Uterus (tissue), 4 donors: Measurements from ENCODE around the gene CCR7. TPM values are rescaled to one million over a fixed set of nuclear protein-coding genes. Genes with fewer than 3 reads are reported as not detected.

Experiments used
- DNase-seq, 2 donors: peaks; one replicate each; pipeline ENCODE4 v3.0.0-alpha.2; 2019 to 2020
- H3K27ac ChIP-seq, 2 donors: fragments of 200-600 bp; sonication (generic); 1 replicate in 1 of 2; 2 replicates in 1 of 2; pipeline ENCODE4 v1.5.1; 2016 to 2018
- H3K27me3 ChIP-seq, 2 donors: fragments of 200-600 bp; sonication (generic); one replicate each; pipeline ENCODE4 v1.5.1; 2018 to 2019; ENCODE audit warnings: control low read depth in 1 of 2
- H3K36me3 ChIP-seq, 2 donors: fragments of 200-600 bp; sonication (generic); one replicate each; pipeline ENCODE4 v1.5.1; 2019; ENCODE audit warnings: control low read depth in 1 of 2
- H3K4me1 ChIP-seq, 2 donors: fragments of 200-600 bp; sonication (generic); one replicate each; pipeline ENCODE4 v1.5.1; 2018 to 2019; ENCODE audit warnings: control low read depth in 1 of 2
- H3K4me3 ChIP-seq, 2 donors: fragments of 200-600 bp; sonication (generic); 1 replicate in 1 of 2; 2 replicates in 1 of 2; pipeline ENCODE4 v1.5.1; 2018 to 2019; ENCODE audit warnings: mild to moderate bottlenecking in 1 of 2
- H3K9me3 ChIP-seq, 2 donors: fragments of 200-600 bp; sonication (generic); one replicate each; pipeline ENCODE4 v1.5.1; 2019; ENCODE audit warnings: control low read depth in 1 of 2
- CTCF ChIP-seq, 4 experiments: fragments of 200-600 bp in 2 of 4; fragments of 450-650 bp in 2 of 4; sonication (generic) in 2 of 4; IDR thresholded peaks; one replicate each; pipeline ENCODE4 v1.5.1; 2016 to 2019; ENCODE audit warnings: antibody characterized with exemption in 4 of 4, mild to moderate bottlenecking in 2 of 4, moderate library complexity in 1 of 4
- POLR2A ChIP-seq, 2 donors: fragments of 450-650 bp; IDR thresholded peaks; one replicate each; pipeline ENCODE4 v1.6.1; 2016; ENCODE audit warnings: antibody characterized with exemption in 2 of 2, mild to moderate bottlenecking in 1 of 2, moderate library complexity in 1 of 2
- intact Hi-C: fragments of 100-400 bp; cut with DNase I; formaldehyde crosslinking; loops from one replicate; pipeline ENCODE4 v1.15.1; 2023; ENCODE audit warnings: low total_unique reads
- total RNA-seq, 4 donors: library from RNA; depleted of rRNA in 3 of 4; stranded (reverse); fragments of >200 nt in 3 of 4; gene quantifications; one replicate each; pipeline versions ENCODE4 v1.1.0 to v1.2.4, GENCODE V29; 2014 to 2023
- donor health status: DM: yes; HTN: yes; CAD: no.

CCR7 gene
- total RNA-seq, 4 donors from 2014 or later, result 0.14 TPM; not detected in 3

- Histone ChIP-seq H3K27ac (no peak overlapping the region), H3K4me3 (no peak overlapping the region), H3K36me3 (no peaks in the 10 kb centered on the region), H3K27me3 (no peaks in the 10 kb centered on the region), H3K9me3 (no peaks in the 10 kb centered on the region), H3K4me1 (no peaks in the 10 kb centered on the region)
- peak; percentile 8 to 10 for DNase-seq
- TF ChIP-seq CTCF (IDR thresholded peaks at IDR 0.05), result no peak
- TF ChIP-seq POLR2A (IDR thresholded peaks at IDR 0.05), result no peak
- intact Hi-C loops, result no loop called here
Measured at GRCh38 chr17:40519089-40519775, 46.0 kb downstream of the CCR7 start.

GRCh38 chr17:40518401-40519088 is 46.7 kb downstream of the CCR7 start:
- Histone ChIP-seq H3K4me1 (no peaks in the 10 kb centered on the region), H3K27ac (no peak overlapping the region), H3K36me3 (no peaks in the 10 kb centered on the region), H3K27me3 (no peaks in the 10 kb centered on the region), H3K9me3 (no peaks in the 10 kb centered on the region), H3K4me3 (no peak overlapping the region)
- no peak for TF ChIP-seq CTCF (IDR thresholded peaks at IDR 0.05)
- no peak for TF ChIP-seq POLR2A (IDR thresholded peaks at IDR 0.05)
- intact Hi-C loops, result no loop called here
- DNase-seq, result peak; percentile 8

GRCh38 chr17:40517981-40518380 is 47.3 kb downstream of the CCR7 start:
- DNase-seq, result peak in 1 of 2 donors; percentile 6

GRCh38 chr17:40517286-40517662 is 48.0 kb downstream of the CCR7 start:
- no peak for DNase-seq
- Histone ChIP-seq H3K36me3 (no peaks in the 10 kb centered on the region), H3K4me1 (no peaks in the 10 kb centered on the region), H3K9me3 (no peaks in the 10 kb centered on the region), H3K27ac (no peak overlapping the region), H3K4me3 (no peak overlapping the region), H3K27me3 (no peaks in the 10 kb centered on the region)
- intact Hi-C loops, result no loop called here
- TF ChIP-seq CTCF (IDR thresholded peaks at IDR 0.05) (no peak), POLR2A (IDR thresholded peaks at IDR 0.05) (no peak)

More at GRCh38 chr17:40517981-40518380, 47.3 kb downstream of the CCR7 start:
- H3K27ac ChIP-seq, result no peak overlapping the region
- H3K36me3 ChIP-seq, result no peaks in the 10 kb centered on the region
- no peak overlapping the region for H3K4me3 ChIP-seq
- no peaks in the 10 kb centered on the region for H3K9me3 ChIP-seq
- intact Hi-C loops, result no loop called here
- TF ChIP-seq POLR2A (IDR thresholded peaks at IDR 0.05) (no peak), CTCF (IDR thresholded peaks at IDR 0.05) (no peak)
- no peaks in the 10 kb centered on the region for H3K4me1 ChIP-seq
- H3K27me3 ChIP-seq, result no peaks in the 10 kb centered on the region

- Histone ChIP-seq H3K27me3 (no peaks in the 10 kb centered on the region), H3K36me3 (no peaks in the 10 kb centered on the region), H3K9me3 (no peaks in the 10 kb centered on the region), H3K4me1 (no peaks in the 10 kb centered on the region), H3K27ac (no peak overlapping the region), H3K4me3 (no peak overlapping the region)
- peak in 1 of 2 donors; percentile 11 for DNase-seq
- TF ChIP-seq CTCF (IDR thresholded peaks at IDR 0.05) (no peak), POLR2A (IDR thresholded peaks at IDR 0.05) (no peak)
- intact Hi-C loops, result no loop called here
Measured at GRCh38 chr17:40516581-40517285, 48.5 kb downstream of the CCR7 start.
